H1 (cell line): ENCODE measurements around the gene DPM2. TPM values are rescaled to one million over a fixed set of nuclear protein-coding genes. Genes with fewer than 3 reads are reported as not detected.

Experiments used
- CTCF ChIA-PET: fragments of 300-600 bp; sonication (Branson Sonifier 250); formaldehyde crosslinking; loops from one replicate; lab custom pipeline; 2021; ENCODE audit not compliant: partially characterized antibody; lab: Charles Lee
- POLR2A ChIA-PET: fragments of 300-600 bp; sonication (Branson Sonifier 250); formaldehyde crosslinking; loops from one replicate; lab custom pipeline; 2021; ENCODE audit warnings: inconsistent platforms; ENCODE audit not compliant: partially characterized antibody; lab: Charles Lee
- DNase-seq, 2 experiments: peaks; one replicate each; pipeline versions ENCODE4 v3.0.0 to v3.0.0-alpha.2; 2010 to 2022; ENCODE audit warnings: low spot score in 2 of 2, low read depth in 1 of 2, mixed read lengths in 1 of 2
- FAIRE-seq: peaks from 2 replicates; lab custom pipeline; 2011; peaks lifted over from hg19 to GRCh38; lab: Jason Lieb, UNC
- H2AFZ ChIP-seq: 2 replicates; pipeline ENCODE4 v1.8.1; 2012; ENCODE audit warnings: low read length, inconsistent platforms
- H2AK5ac ChIP-seq: 2 replicates; pipeline ENCODE4 v1.6.1; 2013; ENCODE audit warnings: low read depth, low read length
- H2BK120ac ChIP-seq: replicated peaks from 2 replicates; pipeline ENCODE3; 2013; ENCODE audit warnings: low read depth, low read length, inconsistent platforms
- H2BK12ac ChIP-seq: 2 replicates; pipeline ENCODE4 v1.6.1; 2013; ENCODE audit warnings: low read depth, low read length
- H2BK15ac ChIP-seq: 2 replicates; pipeline ENCODE4 v1.6.1; 2013; ENCODE audit warnings: low read length
- H2BK20ac ChIP-seq: 2 replicates; pipeline ENCODE4 v1.6.1; 2013; ENCODE audit warnings: low read length
- H2BK5ac ChIP-seq: 2 replicates; pipeline ENCODE4 v1.6.1; 2013; ENCODE audit warnings: low read depth, low read length
- H3K14ac ChIP-seq: 2 replicates; pipeline ENCODE4 v1.6.1; 2013; ENCODE audit warnings: inconsistent platforms; ENCODE audit not compliant: insufficient read length
- H3K18ac ChIP-seq: 2 replicates; pipeline ENCODE4 v1.6.1; 2013; ENCODE audit warnings: low read length; ENCODE audit errors: extremely low read depth
- H3K23ac ChIP-seq: 2 replicates; pipeline ENCODE4 v1.6.1; 2013; ENCODE audit warnings: inconsistent platforms; ENCODE audit not compliant: insufficient read length
- H3K23me2 ChIP-seq: 2 replicates; pipeline ENCODE4 v1.6.1; 2013; ENCODE audit warnings: low read depth, low read length
- H3K27ac ChIP-seq: 2 replicates; pipeline ENCODE4 v1.6.1; 2011; ENCODE audit warnings: low read depth, low read length, inconsistent platforms
- H3K27me3 ChIP-seq, 4 experiments: replicated peaks in 1 of 4; 1 replicate in 1 of 4; 2 replicates in 3 of 4; pipeline versions ENCODE4 v1.6.1 to v1.8.1; 2011 to 2013; ENCODE audit warnings: low read length in 3 of 4, mild to moderate bottlenecking in 3 of 4, inconsistent platforms in 2 of 4, mixed read lengths in 2 of 4, moderate library complexity in 1 of 4; ENCODE audit not compliant: control insufficient read depth in 3 of 4, insufficient read depth in 3 of 4; ENCODE audit errors: extremely low read depth in 1 of 4
- H3K36me3 ChIP-seq, 4 experiments: 2 replicates each; pipeline versions ENCODE4 v1.6.1 to v1.8.1; 2011 to 2013; ENCODE audit warnings: mild to moderate bottlenecking in 4 of 4, low read length in 3 of 4, moderate library complexity in 2 of 4, control low read depth in 1 of 4, inconsistent platforms in 1 of 4; ENCODE audit not compliant: insufficient read depth in 4 of 4, control insufficient read depth in 2 of 4
- H3K4ac ChIP-seq: replicated peaks from 2 replicates; pipeline ENCODE3; 2013; ENCODE audit warnings: low read length, low read depth, mixed read lengths, inconsistent platforms; ENCODE audit not compliant: insufficient read length
- H3K4me1 ChIP-seq, 4 experiments: replicated peaks in 1 of 4; 1 replicate in 1 of 4; 2 replicates in 3 of 4; pipeline versions ENCODE4 v1.6.1 to v1.8.1; 2011 to 2013; ENCODE audit warnings: low read length in 3 of 4, inconsistent platforms in 2 of 4, mixed read lengths in 1 of 4; ENCODE audit not compliant: insufficient read depth in 4 of 4, control insufficient read depth in 3 of 4
- H3K4me2 ChIP-seq, 2 experiments: 2 replicates each; pipeline versions ENCODE4 v1.6.1 to v1.8.1; 2011 to 2013; ENCODE audit warnings: low read depth in 2 of 2, low read length in 2 of 2, control low read depth in 1 of 2, inconsistent platforms in 1 of 2, mild to moderate bottlenecking in 1 of 2; ENCODE audit not compliant: insufficient read depth in 1 of 2
- H3K4me3 ChIP-seq, 4 experiments: fragments of 200-600, 300-600 bp in 1 of 4; sonication (generic), shearing (Covaris generic), sonication (Bioruptor Twin) in 1 of 4; 2 replicates each; pipeline versions ENCODE4 v1.5.1 to v1.8.1; 2011 to 2016; ENCODE audit warnings: low read length in 4 of 4, low read depth in 3 of 4, control low read depth in 2 of 4, inconsistent platforms in 2 of 4, mild to moderate bottlenecking in 2 of 4, mixed read lengths in 1 of 4, moderate library complexity in 1 of 4; ENCODE audit not compliant: insufficient read depth in 2 of 4; ENCODE audit errors: extremely low read depth in 1 of 4
- H3K56ac ChIP-seq: replicated peaks from 2 replicates; pipeline ENCODE3; 2013; ENCODE audit warnings: low read depth, mild to moderate bottlenecking, mixed read lengths, low read length, inconsistent platforms; ENCODE audit not compliant: insufficient read length
- H3K79me1 ChIP-seq: 2 replicates; pipeline ENCODE4 v1.6.1; 2013; ENCODE audit warnings: low read depth, low read length, control low read depth
- H3K79me2 ChIP-seq, 2 experiments: 2 replicates each; pipeline versions ENCODE4 v1.6.1 to v1.8.1; 2012 to 2013; ENCODE audit warnings: low read length in 2 of 2, mild to moderate bottlenecking in 2 of 2, inconsistent platforms in 1 of 2; ENCODE audit not compliant: insufficient read depth in 2 of 2, control insufficient read depth in 1 of 2
- H3K9ac ChIP-seq, 4 experiments: replicated peaks in 1 of 4; 1 replicate in 1 of 4; 2 replicates in 3 of 4; pipeline versions ENCODE4 v1.6.1 to v1.8.1; 2011 to 2013; ENCODE audit warnings: low read depth in 3 of 4, low read length in 3 of 4, control low read depth in 2 of 4, mild to moderate bottlenecking in 2 of 4, moderate library complexity in 2 of 4, inconsistent platforms in 1 of 4; ENCODE audit errors: extremely low read depth in 1 of 4
- H3K9me3 ChIP-seq, 2 experiments: 2 replicates each; pipeline versions ENCODE4 v1.6.1 to v1.8.1; 2012 to 2013; ENCODE audit warnings: mild to moderate bottlenecking in 2 of 2, moderate library complexity in 2 of 2, control low read depth in 1 of 2, inconsistent platforms in 1 of 2, low read depth in 1 of 2, low read length in 1 of 2, mixed read lengths in 1 of 2; ENCODE audit not compliant: insufficient read depth in 2 of 2
- H4K20me1 ChIP-seq, 2 experiments: replicated peaks in 1 of 2; 2 replicates each; pipeline versions ENCODE3 to v1.8.1; 2011 to 2013; ENCODE audit warnings: inconsistent platforms in 2 of 2, low read length in 2 of 2, mild to moderate bottlenecking in 1 of 2; ENCODE audit not compliant: insufficient read depth in 2 of 2, control insufficient read depth in 1 of 2
- H4K5ac ChIP-seq: 2 replicates; pipeline ENCODE4 v1.6.1; 2013; ENCODE audit warnings: low read length, low read depth, mixed read lengths, inconsistent platforms; ENCODE audit not compliant: insufficient read length
- H4K8ac ChIP-seq: 2 replicates; pipeline ENCODE4 v1.8.0; 2013; ENCODE audit warnings: mild to moderate bottlenecking, moderate library complexity, low read length, inconsistent platforms; ENCODE audit not compliant: insufficient read depth; ENCODE audit errors: extremely low read depth
- H4K91ac ChIP-seq: replicated peaks from 2 replicates; pipeline ENCODE3; 2013; ENCODE audit warnings: low read length, mixed read lengths, inconsistent platforms; ENCODE audit not compliant: insufficient read length
- CHD2 ChIP-seq: IDR thresholded peaks from 2 replicates; pipeline ENCODE4 v1.6.1; 2012; ENCODE audit warnings: low read length, improper control_type of control experiment
- E2F6 ChIP-seq: IDR thresholded peaks from 2 replicates; pipeline ENCODE4 v1.6.1; 2012; ENCODE audit warnings: inconsistent platforms
- EGR1 ChIP-seq: IDR thresholded peaks from 2 replicates; pipeline ENCODE4 v1.6.1; 2011; ENCODE audit warnings: low read depth, low read length, borderline replicate concordance
- MAFK ChIP-seq: IDR thresholded peaks from 2 replicates; pipeline ENCODE4 v1.6.1; 2012; ENCODE audit warnings: low read depth, mild to moderate bottlenecking, improper control_type of control experiment, low read length
- POU5F1 ChIP-seq: IDR thresholded peaks from 2 replicates; pipeline ENCODE4 v1.6.1; 2011; ENCODE audit warnings: low read depth, mild to moderate bottlenecking, low read length, moderate library complexity
- SIRT6 ChIP-seq: IDR thresholded peaks from one replicate; pipeline ENCODE4 v1.7.1; 2012; ENCODE audit warnings: low read length, inconsistent platforms
- SRF ChIP-seq: IDR thresholded peaks from 2 replicates; pipeline ENCODE4 v1.6.1; 2011; ENCODE audit warnings: mild to moderate bottlenecking, low read depth, low read length, moderate library complexity
- TAF1 ChIP-seq: IDR thresholded peaks from 2 replicates; pipeline ENCODE4 v1.6.1; 2011; ENCODE audit warnings: mild to moderate bottlenecking, low read depth, low read length
- WGBS, 2 experiments: shearing (Covaris generic) in 1 of 2; methylation state at CpG; one replicate each; pipeline versions ENCODE4 v1.1.6 to v1.1.7; 2013 to 2015; ENCODE audit warnings: low lambda C conversion rate in 2 of 2, mixed read lengths in 2 of 2, inconsistent platforms in 1 of 2, low coverage in 1 of 2, missing lambda C conversion rate in 1 of 2; ENCODE audit not compliant: insufficient replicate concordance in 2 of 2, insufficient coverage in 1 of 2, insufficient read length in 1 of 2; ENCODE audit errors: extremely low coverage in 1 of 2, missing lambda C conversion rate in 1 of 2; 5-methylcytosine and 5-hydroxymethylcytosine counted together
- polyA plus RNA-seq, 7 experiments: library from polyadenylated mRNA; depleted of rRNA in 3 of 7; stranded (reverse) in 5 of 7; unstranded in 2 of 7; fragments of >200 nt in 5 of 7; fragments of 200-250 nt in 2 of 7; gene quantifications; 1 replicate in 5 of 7; 2 replicates in 1 of 7; 4 replicates in 1 of 7; pipeline versions ENCODE4 v1.2.1 to v1.2.3, GENCODE V29; 2011 to 2013; ENCODE audit warnings: missing spikeins in 2 of 7, mixed read lengths in 2 of 7
- total RNA-seq: library from RNA; stranded (reverse); fragmentation: NEBNext Ultra II Directional; extraction: Animal tissue kit (Norgen Biotek cat#: 25700); gene quantifications from 2 replicates; pipeline ENCODE4 v1.2.1, GENCODE V29; 2021

DPM2 gene
- total and polyA plus RNA-seq, 2 of the 8 experiments (the other 6 are each of a cell fraction or from before 2014, with no cell fraction given): 45.4 to 95.4 TPM

GRCh38 chr9:127945338-127945737, 7.7 kb upstream of the DPM2 start:
- H2AK5ac ChIP-seq: no peak overlapping the region
- no peak overlapping the region for H2BK15ac ChIP-seq
- peaks cover 0 to 16% (median 7%) of the 10 kb centered on the region in 4 experiments; a peak in 6 of 7 replicates for H3K4me1 ChIP-seq
- no peak overlapping the region for H2BK120ac ChIP-seq
- H4K91ac ChIP-seq: no peak overlapping the region
- no peak for DNase-seq
- peaks cover 8 to 20% of the 10 kb centered on the region in 2 experiments for H4K20me1 ChIP-seq
- no peak overlapping the region for H3K4ac ChIP-seq
- H2BK5ac ChIP-seq: no peak overlapping the region
- no peak overlapping the region for H2AFZ ChIP-seq
- no peaks in the 10 kb centered on the region for H3K27me3 ChIP-seq
- no peak overlapping the region for H2BK20ac ChIP-seq
- H3K9me3 ChIP-seq: no peaks in the 10 kb centered on the region
- no peak overlapping the region for H3K23ac ChIP-seq
- TF ChIP-seq EGR1 (no peak), MAFK (no peak), TAF1 (no peak), POU5F1 (no peak), E2F6 (no peak), SRF (no peak), SIRT6 (no peak), CHD2 (no peak)
- H3K4me3 ChIP-seq: no peak overlapping the region
- no peaks in the 10 kb centered on the region; the same call in 1 of the 2 replicates for H3K79me1 ChIP-seq
- H3K56ac ChIP-seq: no peak overlapping the region
- no peak overlapping the region for H3K4me2 ChIP-seq
- no peak overlapping the region for H2BK12ac ChIP-seq
- H3K23me2 ChIP-seq: no peaks in the 10 kb centered on the region
- H3K79me2 ChIP-seq: no peaks in the 10 kb centered on the region; a peak in 1 of 4 replicates
- H3K14ac ChIP-seq: no peak overlapping the region
- WGBS, 2 experiments: 90% methylated on average over 24 of the region's 24 CpGs; no CpG with 5 or more reads in 1 of the 2 experiments
- FAIRE-seq: no peak
- ChIA-PET POLR2A (no interaction called here), CTCF (interaction anchor here (4.6 to 35.5 kb wide), 3 partner anchors 10 to 86 kb away, joined by 39 to 825 read pairs (median 143); no protein-coding TSS in a partner anchor)
- no peak overlapping the region for H4K5ac ChIP-seq
- H3K27ac ChIP-seq: no peak overlapping the region
- no peak overlapping the region for H3K18ac ChIP-seq
- peaks cover 7 to 16% (median 13%) of the 10 kb centered on the region in 4 experiments for H3K36me3 ChIP-seq
- no peak overlapping the region for H4K8ac ChIP-seq
- H3K9ac ChIP-seq: no peak overlapping the region
